C4-2B (cell line): ENCODE data around the gene LIPN.
A peak's percentile ranks its signal among the peaks of the same experiment; 100 is the strongest.

Source experiments
- H3K27ac ChIP-seq: fragments of 450-650 bp; 2 replicates; pipeline ENCODE4 v1.5.1; 2017
- ZFX ChIP-seq: fragments of 450-650 bp; IDR thresholded peaks from 2 replicates; pipeline ENCODE4 v1.6.1; 2017
- TF ChIP-seq, protein P1 (sequence below): fragments of 450-650 bp; conservative IDR thresholded peaks from 2 replicates; pipeline ENCODE4 v1.5.1; 2017; ENCODE audit warnings: mild to moderate bottlenecking

LIPN gene

GRCh38 chr10:88805924-88806323 lies 46.1 kb downstream of the LIPN start:
- TF ChIP-seq, protein P1, sequence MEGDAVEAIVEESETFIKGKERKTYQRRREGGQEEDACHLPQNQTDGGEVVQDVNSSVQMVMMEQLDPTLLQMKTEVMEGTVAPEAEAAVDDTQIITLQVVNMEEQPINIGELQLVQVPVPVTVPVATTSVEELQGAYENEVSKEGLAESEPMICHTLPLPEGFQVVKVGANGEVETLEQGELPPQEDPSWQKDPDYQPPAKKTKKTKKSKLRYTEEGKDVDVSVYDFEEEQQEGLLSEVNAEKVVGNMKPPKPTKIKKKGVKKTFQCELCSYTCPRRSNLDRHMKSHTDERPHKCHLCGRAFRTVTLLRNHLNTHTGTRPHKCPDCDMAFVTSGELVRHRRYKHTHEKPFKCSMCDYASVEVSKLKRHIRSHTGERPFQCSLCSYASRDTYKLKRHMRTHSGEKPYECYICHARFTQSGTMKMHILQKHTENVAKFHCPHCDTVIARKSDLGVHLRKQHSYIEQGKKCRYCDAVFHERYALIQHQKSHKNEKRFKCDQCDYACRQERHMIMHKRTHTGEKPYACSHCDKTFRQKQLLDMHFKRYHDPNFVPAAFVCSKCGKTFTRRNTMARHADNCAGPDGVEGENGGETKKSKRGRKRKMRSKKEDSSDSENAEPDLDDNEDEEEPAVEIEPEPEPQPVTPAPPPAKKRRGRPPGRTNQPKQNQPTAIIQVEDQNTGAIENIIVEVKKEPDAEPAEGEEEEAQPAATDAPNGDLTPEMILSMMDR: no peak
- TF ChIP-seq ZFX: no peak
- no peak overlapping the region for H3K27ac ChIP-seq

GRCh38 chr10:88809621-88810020 lies 49.8 kb downstream of the LIPN start:
- TF ChIP-seq, protein P1: no peak
- no peak for TF ChIP-seq ZFX
- no peak overlapping the region for H3K27ac ChIP-seq

GRCh38 chr10:88810196-88810961 lies 50.6 kb downstream of the LIPN start:
- TF ChIP-seq, protein P1: peak; percentile 79
- TF ChIP-seq ZFX: no peak
- no peak overlapping the region for H3K27ac ChIP-seq

- no peak overlapping the region for H3K27ac ChIP-seq
- TF ChIP-seq, protein P1: no peak
- TF ChIP-seq ZFX: no peak
These were observed 53.4 kb downstream of the LIPN start for GRCh38 chr10:88813200-88813599.

DNA sequence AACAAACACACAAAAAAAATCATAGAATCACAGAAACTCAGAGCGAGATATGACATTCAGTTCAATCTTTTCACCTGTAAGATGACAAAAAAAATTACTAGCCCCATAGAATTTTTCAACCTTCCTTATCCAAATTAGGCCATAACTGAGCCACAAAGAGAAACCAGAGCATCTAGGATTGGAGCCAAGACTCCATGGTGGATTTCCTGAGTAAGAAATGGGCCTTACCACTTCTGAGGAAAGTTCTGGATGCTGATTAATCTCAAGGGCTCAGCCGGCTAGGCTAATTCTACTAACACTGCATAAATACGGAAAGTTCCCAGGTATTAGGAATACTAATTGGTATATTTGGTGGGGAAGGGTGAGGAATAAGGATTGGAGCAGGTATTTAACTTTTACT lies 59.5 kb downstream of the LIPN start:
- TF ChIP-seq, protein P1: no peak
- TF ChIP-seq ZFX: no peak

DNA sequence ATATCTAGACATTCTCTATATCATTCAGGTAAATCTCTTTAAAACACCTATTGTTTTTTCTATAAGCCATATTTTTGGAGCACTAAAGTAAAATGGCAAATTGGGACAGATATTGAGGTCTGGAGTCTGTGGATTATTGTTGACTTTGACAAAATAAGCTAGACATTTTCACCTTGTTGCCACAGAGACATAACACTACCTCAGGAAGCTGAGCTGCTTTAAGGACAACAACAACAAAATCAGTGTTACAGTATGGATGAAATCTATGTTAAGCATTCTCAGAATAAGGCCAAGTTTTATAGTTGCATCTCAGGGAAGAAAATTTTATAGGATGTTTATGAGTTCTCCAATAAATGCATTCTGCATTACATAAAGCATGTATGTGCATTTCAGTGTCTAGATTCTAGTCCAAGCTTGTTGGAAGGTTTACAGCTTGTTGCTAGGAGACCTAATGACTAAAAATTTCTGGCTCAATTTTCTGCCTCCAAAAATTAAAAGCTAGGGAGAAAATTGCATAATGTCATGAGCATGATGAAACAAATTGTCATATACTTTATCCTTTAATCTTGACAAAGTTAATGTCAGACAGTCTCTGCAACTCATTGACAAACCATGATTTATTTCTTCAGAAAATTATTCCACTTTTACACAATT lies 61.1 kb downstream of the LIPN start:
- no peak overlapping the region for H3K27ac ChIP-seq
- TF ChIP-seq, protein P1: no peak
- TF ChIP-seq ZFX: no peak

More for the DNA sequence above, 59.5 kb downstream of the LIPN start:
- no peak overlapping the region for H3K27ac ChIP-seq

GRCh38 chr10:88826388-88826787 lies 66.6 kb downstream of the LIPN start:
- TF ChIP-seq ZFX: no peak
- TF ChIP-seq, protein P1: no peak
- H3K27ac ChIP-seq: no peak overlapping the region
